ENCODE results near the gene ARHGAP26.

DNA sequence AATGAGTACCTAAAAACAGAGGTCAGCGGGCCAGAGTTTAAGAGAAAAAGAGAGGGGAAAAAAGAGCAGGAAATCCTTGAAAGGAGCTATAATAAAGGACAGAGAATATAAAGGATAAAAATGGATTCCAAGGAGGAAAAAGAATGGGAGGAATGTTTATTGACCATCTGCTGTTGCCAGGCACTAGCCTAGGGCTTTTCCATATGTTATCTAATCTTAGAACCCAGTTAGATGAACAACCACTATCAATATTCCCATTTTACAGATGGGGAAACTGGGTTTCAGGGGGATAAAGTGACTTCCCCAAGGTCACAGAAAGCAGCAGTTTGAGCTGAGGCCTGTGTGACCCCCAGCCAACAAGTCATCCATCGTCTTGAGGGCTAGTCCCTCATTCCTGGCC, 400.8 kb downstream of the ARHGAP26 start:
- TF ChIP-seq EZH2 (IDR thresholded peaks at IDR 0.05; ENCODE audit: low read length, missing control alignments) (no peak), CTCF (conservative IDR thresholded peaks at IDR 0.05 in 1 of 2, IDR thresholded peaks at IDR 0.05 in 1 of 2; ENCODE audit: low read depth in 1 of 2, low read length in 2 of 2) (no peak)
